A549 (cell line): Measurements from ENCODE around the gene PLOD2. TPM values are rescaled to one million over a fixed set of nuclear protein-coding genes. Genes with fewer than 3 reads are reported as not detected.

Experiments used
- ATAC-seq, 2 experiments: fragments of 200-7000 bp in 1 of 2; fragments of >200 bp in 1 of 2; cut with Nextera tagmentation in 1 of 2; cut with Tn5 transposase in 1 of 2; 3 replicates each; pipeline versions ENCODE4 v1.8.0 to v1.9.1; 2018 to 2020; ENCODE audit warnings: mild to moderate bottlenecking in 1 of 2, moderate library complexity in 1 of 2
- CTCF ChIA-PET: fragments of 300-600 bp; sonication (Branson Sonifier 250); formaldehyde crosslinking; extraction: SDS; loops from one replicate; lab custom pipeline; 2021; ENCODE audit warnings: antibody characterized with exemption, inconsistent platforms; lab: Yijun Ruan, JAX
- POLR2A ChIA-PET: fragments of 350-600 bp; formaldehyde crosslinking; extraction: SDS; loops from one replicate; lab custom pipeline; 2021; ENCODE audit warnings: antibody characterized with exemption, inconsistent platforms; lab: Yijun Ruan, JAX
- DNase-seq, 2 experiments: peaks; one replicate each; pipeline versions ENCODE4 v3.0.0 to v3.0.0-alpha.2; 2011 to 2016; ENCODE audit warnings: low read depth in 1 of 2, low spot score in 1 of 2
- FAIRE-seq: peaks from 2 replicates; lab custom pipeline; 2011; peaks lifted over from hg19 to GRCh38; lab: Jason Lieb, UNC
- H3K27ac ChIP-seq, 2 experiments: fragments of >200 bp; sonication (Bioruptor Twin); formaldehyde crosslinking; 3 replicates each; pipeline ENCODE4 v1.5.1; 2016 to 2017
- H3K4me1 ChIP-seq: fragments of >200 bp; sonication (Bioruptor Twin); formaldehyde crosslinking; 3 replicates; pipeline ENCODE4 v1.6.1; 2016
- H3K4me2 ChIP-seq: fragments of >200 bp; sonication (Bioruptor Twin); formaldehyde crosslinking; 3 replicates; pipeline ENCODE4 v1.6.1; 2016
- H3K4me3 ChIP-seq: fragments of >200 bp; sonication (Bioruptor Twin); formaldehyde crosslinking; 3 replicates; pipeline ENCODE4 v1.5.1; 2016
- H3K9me3 ChIP-seq: fragments of >200 bp; sonication (Bioruptor Twin); formaldehyde crosslinking; 3 replicates; pipeline ENCODE4 v1.6.1; 2016
- BCL3 ChIP-seq: fragments of >200 bp; sonication (Bioruptor Twin); formaldehyde crosslinking; IDR thresholded peaks from 3 replicates; pipeline ENCODE4 v1.6.1; 2016
- BHLHE40 ChIP-seq: IDR thresholded peaks from 2 replicates; pipeline ENCODE4 v1.6.1; 2012; ENCODE audit warnings: low read depth, low read length, inconsistent platforms
- CBX2 ChIP-seq: fragments of 200-600 bp; sonication (generic); IDR thresholded peaks from 2 replicates; pipeline ENCODE4 v1.6.1; 2016; ENCODE audit warnings: low read depth, mild to moderate bottlenecking, borderline replicate concordance
- E2F6 ChIP-seq: IDR thresholded peaks from 2 replicates; pipeline ENCODE4 v1.6.1; 2012; ENCODE audit warnings: low read depth, borderline replicate concordance
- EHF ChIP-seq: fragments of 250-450 bp; sonication (Bioruptor Pico); IDR thresholded peaks from 2 replicates; pipeline ENCODE4 v1.5.0; 2020; ENCODE audit warnings: mild to moderate bottlenecking
- ELK1 ChIP-seq: fragments of 150-350 bp; IDR thresholded peaks from 2 replicates; pipeline ENCODE4 v1.6.1; 2014; ENCODE audit warnings: low read depth, mild to moderate bottlenecking, low read length
- EP300 ChIP-seq, 2 experiments: fragments of >200 bp; sonication (Bioruptor Twin); formaldehyde crosslinking; IDR thresholded peaks; 2 replicates in 1 of 2; 3 replicates in 1 of 2; pipeline ENCODE4 v1.6.1; 2016 to 2017
- HES2 ChIP-seq: fragments of >200 bp; sonication (Bioruptor Twin); formaldehyde crosslinking; IDR thresholded peaks from 2 replicates; pipeline ENCODE4 v1.6.1; 2016
- HEYL ChIP-seq: fragments of 250-450 bp; sonication (Bioruptor Pico); IDR thresholded peaks from 2 replicates; pipeline ENCODE4 v1.8.0; 2021; ENCODE audit warnings: mild to moderate bottlenecking, moderate library complexity
- HOXB13 ChIP-seq: fragments of 250-450 bp; sonication (Bioruptor Pico); IDR thresholded peaks from 2 replicates; pipeline ENCODE4 v1.5.0; 2020; ENCODE audit warnings: low read depth, mild to moderate bottlenecking, moderate library complexity
- HOXB5 ChIP-seq: fragments of 250-450 bp; sonication (Bioruptor Pico); IDR thresholded peaks from 2 replicates; pipeline ENCODE4 v1.5.0; 2020; ENCODE audit warnings: mild to moderate bottlenecking, moderate library complexity
- JUN ChIP-seq, 2 experiments: fragments of >200 bp; sonication (Bioruptor Twin); formaldehyde crosslinking; IDR thresholded peaks; 2 replicates in 1 of 2; 3 replicates in 1 of 2; pipeline ENCODE4 v1.6.1; 2016 to 2017
- JUNB ChIP-seq: fragments of >200 bp; sonication (Bioruptor Twin); formaldehyde crosslinking; IDR thresholded peaks from 2 replicates; pipeline ENCODE4 v1.6.1; 2016
- KDM1A ChIP-seq: fragments of 200-600 bp; sonication (generic); IDR thresholded peaks from 2 replicates; pipeline ENCODE4 v1.6.1; 2016; ENCODE audit warnings: low read depth, mild to moderate bottlenecking
- MAFK ChIP-seq: fragments of 450-650 bp; IDR thresholded peaks from 2 replicates; pipeline ENCODE4 v1.6.1; 2014; ENCODE audit not compliant: partially characterized antibody
- MAX ChIP-seq: IDR thresholded peaks from 2 replicates; pipeline ENCODE4 v1.6.1; 2012
- MYC ChIP-seq: IDR thresholded peaks from 2 replicates; pipeline ENCODE4 v1.6.1; 2012; ENCODE audit warnings: mild to moderate bottlenecking, inconsistent platforms, low read length, improper control_type of control experiment, borderline replicate concordance
- NPAS2 ChIP-seq: fragments of 250-450 bp; sonication (Bioruptor Pico); IDR thresholded peaks from 2 replicates; pipeline ENCODE4 v1.8.0; 2022; ENCODE audit warnings: mild to moderate bottlenecking, moderate library complexity, borderline replicate concordance
- PBX3 ChIP-seq: IDR thresholded peaks from 2 replicates; pipeline ENCODE4 v1.6.1; 2012
- POLR2A ChIP-seq: IDR thresholded peaks from 2 replicates; pipeline ENCODE4 v1.6.1; 2012; ENCODE audit warnings: mild to moderate bottlenecking, low read length
- POLR2AphosphoS2 ChIP-seq: conservative IDR thresholded peaks from 2 replicates; pipeline ENCODE4 v1.6.1; 2012; ENCODE audit warnings: low read length, improper control_type of control experiment, inconsistent platforms
- RCOR1 ChIP-seq: fragments of 150-350 bp; IDR thresholded peaks from 2 replicates; pipeline ENCODE4 v1.6.1; 2014; ENCODE audit warnings: antibody characterized with exemption, low read length, low read depth
- REST ChIP-seq: fragments of 200-600 bp; sonication (generic); IDR thresholded peaks from 2 replicates; pipeline ENCODE4 v1.6.1; 2016; ENCODE audit warnings: antibody characterized with exemption, mild to moderate bottlenecking, moderate library complexity
- SMC3 ChIP-seq: fragments of >200 bp; sonication (Bioruptor Twin); formaldehyde crosslinking; IDR thresholded peaks from 3 replicates; pipeline ENCODE4 v1.6.1; 2018; ENCODE audit warnings: inconsistent platforms
- TFCP2L1 ChIP-seq: fragments of 250-450 bp; sonication (Bioruptor Pico); IDR thresholded peaks from 2 replicates; pipeline ENCODE4 v1.5.0; 2021; ENCODE audit warnings: mild to moderate bottlenecking
- TP53 ChIP-seq: fragments of 250-450 bp; sonication (Bioruptor Pico); IDR thresholded peaks from 2 replicates; pipeline ENCODE4 v1.5.0; 2021; ENCODE audit warnings: mild to moderate bottlenecking, moderate library complexity
- ZC3H11A ChIP-seq: fragments of 450-650 bp; IDR thresholded peaks from 2 replicates; pipeline ENCODE4 v1.6.1; 2014; ENCODE audit warnings: antibody characterized with exemption, mild to moderate bottlenecking
- ZFP36 ChIP-seq: fragments of 450-650 bp; IDR thresholded peaks from 2 replicates; pipeline ENCODE4 v1.6.1; 2014; ENCODE audit warnings: borderline replicate concordance; ENCODE audit not compliant: partially characterized antibody
- ZSCAN20 ChIP-seq: fragments of 250-450 bp; sonication (Bioruptor Pico); IDR thresholded peaks from 2 replicates; pipeline ENCODE4 v1.8.0; 2022; ENCODE audit warnings: mild to moderate bottlenecking, moderate library complexity
- WGBS: methylation state at CpG from one replicate; pipeline ENCODE4 v1.1.6; 2017; ENCODE audit errors: missing lambda C conversion rate; 5-methylcytosine and 5-hydroxymethylcytosine counted together
- polyA plus RNA-seq, 4 experiments: library from polyadenylated mRNA; depleted of rRNA in 3 of 4; stranded (reverse); fragments of >200 nt; fragmentation: RNase III in 1 of 4; extraction: RNeasy Plus Mini Kit Qiagen cat#74134 plus additional on column Dnase treatment in 1 of 4; gene quantifications; 2 replicates in 3 of 4; 3 replicates in 1 of 4; pipeline ENCODE4 v1.2.3, GENCODE V29; 2011 to 2017

Gene PLOD2
- polyA plus RNA-seq, 2 of the 4 experiments (the other 2 are of a cell fraction): 159 to 174 TPM

- Histone ChIP-seq H3K4me3 (no peak overlapping the region), H3K4me1 (peaks cover 44% of the 10 kb centered on the region), H3K4me2 (no peak overlapping the region), H3K27ac (no peak overlapping the region), H3K9me3 (no peaks in the 10 kb centered on the region)
- no peak for DNase-seq
- ChIA-PET CTCF (no interaction called here), POLR2A (no interaction called here)
- TF ChIP-seq RCOR1: no peak
- no peak for TF ChIP-seq POLR2AphosphoS2
- no peak for TF ChIP-seq MAFK
- no peak for TF ChIP-seq HES2
- no peak for TF ChIP-seq BCL3
- no peak for TF ChIP-seq E2F6
- no peak for TF ChIP-seq MYC
- no peak for TF ChIP-seq KDM1A
- TF ChIP-seq CBX2: no peak
- TF ChIP-seq HOXB5 (CRISPR knock-in tag): no peak
- no peak for TF ChIP-seq HEYL (CRISPR knock-in tag)
- no peak for TF ChIP-seq REST
- no peak for TF ChIP-seq SMC3
- no peak for TF ChIP-seq JUN (IDR thresholded peaks at IDR 0.05)
- no peak for TF ChIP-seq ZC3H11A
- TF ChIP-seq BHLHE40: no peak
- 85% methylated on average over 2 of the region's 2 CpGs for WGBS
- FAIRE-seq: no peak
- no peak for ATAC-seq
These were observed 72.1 kb downstream of the PLOD2 start for GRCh38 chr3:146088840-146089239.

GRCh38 chr3:146087116-146087515 lies 73.9 kb downstream of the PLOD2 start:
- ChIA-PET POLR2A (no interaction called here), CTCF (no interaction called here)
- DNase-seq (no peak), ATAC-seq (no peak), FAIRE-seq (no peak)
- Histone ChIP-seq H3K9me3 (no peaks in the 10 kb centered on the region), H3K4me3 (no peak overlapping the region), H3K27ac (no peak overlapping the region), H3K4me2 (no peak overlapping the region)
- TF ChIP-seq JUN (IDR thresholded peaks at IDR 0.05) (no peak), MAFK (peak; percentile 85)
- TF ChIP-seq, all 56 proteins: peak for 1
- peaks cover 30% of the 10 kb centered on the region for H3K4me1 ChIP-seq
- WGBS: 76% methylated on average over 1 of the region's 1 CpG

- no peaks in the 10 kb centered on the region for H3K9me3 ChIP-seq
- H3K4me3 ChIP-seq: no peak overlapping the region
- POLR2A ChIA-PET: no interaction called here
- FAIRE-seq (no peak), DNase-seq (no peak), ATAC-seq (no peak; a peak in 1 of 6 replicates)
- CTCF ChIA-PET: interaction anchor here (1.0 kb wide), 1 partner anchor 21 kb away, joined by 3 read pairs; no protein-coding TSS in a partner anchor
- H3K4me1 ChIP-seq: peaks cover 21% of the 10 kb centered on the region
- no peak overlapping the region for H3K27ac ChIP-seq
- WGBS: 65% methylated on average over 3 of the region's 3 CpGs
- H3K4me2 ChIP-seq: no peak overlapping the region
- no peak for TF ChIP-seq PBX3
- no peak for TF ChIP-seq ELK1
- TF ChIP-seq NPAS2 (CRISPR knock-in tag): no peak
- no peak for TF ChIP-seq TP53 (CRISPR knock-in tag)
- no peak for TF ChIP-seq HOXB13 (CRISPR knock-in tag)
- no peak for TF ChIP-seq ZSCAN20 (CRISPR knock-in tag)
- TF ChIP-seq JUNB: no peak
- no peak for TF ChIP-seq BHLHE40
- TF ChIP-seq MAX: no peak
- no peak for TF ChIP-seq POLR2A
- no peak for TF ChIP-seq EP300 (IDR thresholded peaks at IDR 0.05)
- no peak for TF ChIP-seq SMC3
- TF ChIP-seq EHF: no peak
- TF ChIP-seq TFCP2L1 (CRISPR knock-in tag): no peak
- TF ChIP-seq ZFP36: no peak
These were observed 74.8 kb downstream of the PLOD2 start for GRCh38 chr3:146086211-146086610.
